Measurements from ENCODE around the gene ASGR2.

Gene ASGR2

GRCh38 chr17:7112510-7113108, 2.0 kb downstream of the ASGR2 start:
- TF ChIP-seq, protein P1, sequence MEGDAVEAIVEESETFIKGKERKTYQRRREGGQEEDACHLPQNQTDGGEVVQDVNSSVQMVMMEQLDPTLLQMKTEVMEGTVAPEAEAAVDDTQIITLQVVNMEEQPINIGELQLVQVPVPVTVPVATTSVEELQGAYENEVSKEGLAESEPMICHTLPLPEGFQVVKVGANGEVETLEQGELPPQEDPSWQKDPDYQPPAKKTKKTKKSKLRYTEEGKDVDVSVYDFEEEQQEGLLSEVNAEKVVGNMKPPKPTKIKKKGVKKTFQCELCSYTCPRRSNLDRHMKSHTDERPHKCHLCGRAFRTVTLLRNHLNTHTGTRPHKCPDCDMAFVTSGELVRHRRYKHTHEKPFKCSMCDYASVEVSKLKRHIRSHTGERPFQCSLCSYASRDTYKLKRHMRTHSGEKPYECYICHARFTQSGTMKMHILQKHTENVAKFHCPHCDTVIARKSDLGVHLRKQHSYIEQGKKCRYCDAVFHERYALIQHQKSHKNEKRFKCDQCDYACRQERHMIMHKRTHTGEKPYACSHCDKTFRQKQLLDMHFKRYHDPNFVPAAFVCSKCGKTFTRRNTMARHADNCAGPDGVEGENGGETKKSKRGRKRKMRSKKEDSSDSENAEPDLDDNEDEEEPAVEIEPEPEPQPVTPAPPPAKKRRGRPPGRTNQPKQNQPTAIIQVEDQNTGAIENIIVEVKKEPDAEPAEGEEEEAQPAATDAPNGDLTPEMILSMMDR (IDR thresholded peaks at IDR 0.05) = no peak

GRCh38 chr17:7111784-7112509, 2.7 kb downstream of the ASGR2 start:
- Histone ChIP-seq H3K4me3 (no peak overlapping the region), H3K27ac (no peak overlapping the region)
- DNase-seq (ENCODE audit: low spot score) = no peak
- TF ChIP-seq, protein P1 (IDR thresholded peaks at IDR 0.05) = no peak

More at GRCh38 chr17:7112510-7113108, 2.0 kb downstream of the ASGR2 start:
- no peak overlapping the region for H3K4me3 ChIP-seq
- H3K27ac ChIP-seq = no peak overlapping the region
- no peak for DNase-seq (ENCODE audit: low spot score)

DNA sequence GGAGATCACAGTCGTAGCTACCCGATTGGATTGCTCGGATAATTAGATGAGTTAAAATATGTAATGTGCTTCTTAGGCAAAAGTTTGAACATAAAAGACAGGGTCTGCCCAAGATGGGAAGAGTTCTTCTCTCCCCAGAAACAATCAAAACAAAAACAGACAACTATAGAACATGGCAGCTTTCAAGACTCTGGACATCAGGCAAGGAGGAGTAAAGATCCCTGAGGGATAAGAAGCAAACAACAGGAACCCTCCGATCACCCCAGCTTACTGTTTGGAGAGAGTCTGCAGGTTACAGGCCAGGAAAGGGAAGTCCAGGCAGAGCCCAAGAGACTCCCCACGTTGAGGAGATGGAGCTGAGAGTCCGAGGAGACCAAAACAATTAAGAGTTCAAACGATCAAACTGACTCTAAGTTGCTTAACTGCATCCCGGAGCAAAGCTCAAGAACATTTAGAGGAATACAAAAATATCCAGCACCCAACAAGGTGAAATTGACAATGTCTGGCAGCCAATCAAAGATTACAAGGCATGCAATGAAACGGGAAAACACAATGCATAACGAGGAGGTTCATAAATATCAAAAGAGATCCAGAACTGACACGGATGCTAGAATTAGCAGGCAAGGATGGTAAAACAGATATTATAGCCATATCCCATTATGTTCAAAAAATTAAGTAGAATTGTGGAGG, 3.9 kb downstream of the ASGR2 start:
- Histone ChIP-seq H3K27ac (no peak overlapping the region), H3K4me3 (no peak overlapping the region)
- no peak for DNase-seq (ENCODE audit: low spot score)
- TF ChIP-seq, protein P1 (IDR thresholded peaks at IDR 0.05) = no peak

DNA sequence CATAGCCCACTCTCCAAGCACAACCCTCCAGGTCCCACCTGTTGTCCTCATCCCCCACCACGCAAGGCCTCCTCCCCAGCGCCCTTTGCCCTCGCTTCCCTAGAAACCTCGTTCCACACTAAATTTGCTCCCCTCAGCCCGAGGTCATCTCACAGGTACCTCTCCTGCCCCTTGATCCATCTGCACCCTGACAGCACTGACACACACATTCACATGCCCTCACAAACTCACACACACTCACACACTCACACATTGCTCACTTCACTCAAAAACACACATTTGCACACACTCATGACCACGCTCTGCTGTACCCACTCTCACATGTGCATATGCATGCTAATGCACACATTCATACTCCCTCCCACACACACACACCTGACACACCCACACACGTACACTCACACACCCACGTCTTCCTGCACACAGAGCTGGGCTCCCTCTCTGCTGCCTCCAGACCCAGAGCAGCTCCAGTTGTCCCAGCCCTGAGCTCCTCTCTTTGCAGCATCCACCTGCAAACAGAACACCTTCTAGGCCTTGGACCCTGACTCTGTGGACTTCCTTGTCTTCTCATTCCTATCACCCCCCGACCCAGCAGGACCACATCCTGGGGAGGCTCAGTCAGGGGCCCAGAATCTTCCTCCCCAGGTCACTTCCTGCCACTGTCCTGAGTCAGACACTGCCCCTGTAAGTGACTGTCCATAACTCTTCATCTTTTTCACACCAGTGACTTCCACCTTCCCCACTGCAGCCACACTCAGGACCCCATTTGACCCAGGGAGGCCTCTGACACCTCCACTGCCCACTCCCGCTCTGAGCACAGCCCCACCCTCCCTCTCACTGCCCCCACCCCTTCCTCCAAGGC, 4.9 kb downstream of the ASGR2 start:
- no peak overlapping the region for H3K27ac ChIP-seq
- H3K4me3 ChIP-seq = no peak overlapping the region
- TF ChIP-seq, protein P1 (IDR thresholded peaks at IDR 0.05) = no peak
- DNase-seq (ENCODE audit: low spot score) = no peak

DNA sequence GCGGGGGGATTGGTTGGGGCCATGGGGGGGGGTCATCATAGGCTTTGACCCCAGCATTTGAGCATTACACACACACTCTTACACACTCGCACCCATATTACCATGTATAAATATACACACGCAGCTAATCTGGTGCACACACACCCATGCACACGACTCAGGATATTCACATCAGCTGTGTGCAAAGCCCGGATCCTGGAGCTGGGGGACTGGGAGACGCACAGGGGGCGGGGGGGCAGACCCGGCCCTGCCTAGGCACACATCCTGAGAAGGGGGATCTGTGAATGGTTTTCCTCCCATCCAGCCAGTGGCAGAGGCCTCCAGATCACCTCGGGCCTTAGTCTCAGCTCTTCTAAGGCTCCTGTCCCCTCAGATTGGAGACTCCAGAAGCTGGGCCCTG, 5.6 kb downstream of the ASGR2 start:
- H3K4me3 ChIP-seq = no peak overlapping the region
- TF ChIP-seq, protein P1 (IDR thresholded peaks at IDR 0.05) = no peak
- DNase-seq (ENCODE audit: low spot score) = no peak
- H3K27ac ChIP-seq = no peak overlapping the region

DNA sequence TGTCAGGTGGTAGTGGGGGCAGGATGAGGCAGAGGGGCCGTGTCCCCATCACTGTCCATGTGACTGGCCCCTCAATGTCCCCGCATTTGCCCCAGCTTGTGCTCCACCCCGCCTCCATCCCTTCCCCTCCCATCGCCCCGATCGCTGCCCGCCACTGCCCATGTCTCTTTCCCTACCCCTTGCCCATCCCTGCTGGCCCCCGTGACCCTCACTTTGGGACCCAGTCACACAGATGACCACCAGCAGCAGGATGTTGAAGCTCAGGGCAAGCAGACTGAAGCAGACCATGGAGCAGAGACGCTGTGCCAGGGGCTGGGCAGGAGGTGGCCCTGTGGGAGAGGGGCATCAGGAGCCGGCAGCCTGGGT, 6.1 kb downstream of the ASGR2 start:
- TF ChIP-seq, protein P1 (IDR thresholded peaks at IDR 0.05) = no peak
- no peak for DNase-seq (ENCODE audit: low spot score)
- H3K4me3 ChIP-seq = no peak overlapping the region
- H3K27ac ChIP-seq = no peak overlapping the region
